ENCODE data around the gene SARDH.

DNA sequence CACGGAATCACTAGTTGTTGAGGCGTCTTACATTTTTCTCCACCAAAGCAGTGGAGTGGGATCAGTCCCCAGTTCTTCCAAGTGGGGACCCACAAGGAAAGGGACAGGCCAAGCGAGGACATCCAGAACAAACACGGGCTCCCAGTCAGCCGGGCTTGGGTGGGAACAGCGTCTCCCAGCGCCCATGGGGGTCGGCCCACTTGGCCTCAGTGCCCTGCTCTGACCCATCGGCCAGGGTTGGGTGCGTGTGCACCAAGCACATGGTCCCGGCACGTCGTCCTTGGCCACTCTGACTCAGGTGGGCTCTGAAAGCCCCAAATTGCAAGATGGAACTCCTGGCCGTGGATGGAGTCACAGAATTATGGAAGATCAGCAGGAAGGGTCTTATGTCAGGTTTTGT, 64.1 kb downstream of the SARDH start:
- TF ChIP-seq, protein P1, sequence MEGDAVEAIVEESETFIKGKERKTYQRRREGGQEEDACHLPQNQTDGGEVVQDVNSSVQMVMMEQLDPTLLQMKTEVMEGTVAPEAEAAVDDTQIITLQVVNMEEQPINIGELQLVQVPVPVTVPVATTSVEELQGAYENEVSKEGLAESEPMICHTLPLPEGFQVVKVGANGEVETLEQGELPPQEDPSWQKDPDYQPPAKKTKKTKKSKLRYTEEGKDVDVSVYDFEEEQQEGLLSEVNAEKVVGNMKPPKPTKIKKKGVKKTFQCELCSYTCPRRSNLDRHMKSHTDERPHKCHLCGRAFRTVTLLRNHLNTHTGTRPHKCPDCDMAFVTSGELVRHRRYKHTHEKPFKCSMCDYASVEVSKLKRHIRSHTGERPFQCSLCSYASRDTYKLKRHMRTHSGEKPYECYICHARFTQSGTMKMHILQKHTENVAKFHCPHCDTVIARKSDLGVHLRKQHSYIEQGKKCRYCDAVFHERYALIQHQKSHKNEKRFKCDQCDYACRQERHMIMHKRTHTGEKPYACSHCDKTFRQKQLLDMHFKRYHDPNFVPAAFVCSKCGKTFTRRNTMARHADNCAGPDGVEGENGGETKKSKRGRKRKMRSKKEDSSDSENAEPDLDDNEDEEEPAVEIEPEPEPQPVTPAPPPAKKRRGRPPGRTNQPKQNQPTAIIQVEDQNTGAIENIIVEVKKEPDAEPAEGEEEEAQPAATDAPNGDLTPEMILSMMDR (IDR thresholded peaks at IDR 0.05): no peak
- TF ChIP-seq POLR2A (IDR thresholded peaks at IDR 0.05; ENCODE audit: low read depth): no peak
- TF ChIP-seq POLR2AphosphoS5 (IDR thresholded peaks at IDR 0.05): no peak
- TF ChIP-seq EP300 (IDR thresholded peaks at IDR 0.05): no peak

Data from esophagus muscularis mucosa (tissue), 4 donors.